ENCODE measurements around the gene BBLN. TPM values are rescaled to one million over a fixed set of nuclear protein-coding genes. Genes with fewer than 3 reads are reported as not detected.
A peak's percentile ranks its signal among the peaks of the same experiment; 100 is the strongest.
"Not testable (repeated sequence)": the region's sequence is repeated elsewhere in the genome, so short reads cannot be mapped to it uniquely, and the experiment has no call there.

Gene BBLN
- total and polyA plus RNA-seq, 5 donors from 2014 or later = 70.9 to 176 (median 117) TPM

DNA sequence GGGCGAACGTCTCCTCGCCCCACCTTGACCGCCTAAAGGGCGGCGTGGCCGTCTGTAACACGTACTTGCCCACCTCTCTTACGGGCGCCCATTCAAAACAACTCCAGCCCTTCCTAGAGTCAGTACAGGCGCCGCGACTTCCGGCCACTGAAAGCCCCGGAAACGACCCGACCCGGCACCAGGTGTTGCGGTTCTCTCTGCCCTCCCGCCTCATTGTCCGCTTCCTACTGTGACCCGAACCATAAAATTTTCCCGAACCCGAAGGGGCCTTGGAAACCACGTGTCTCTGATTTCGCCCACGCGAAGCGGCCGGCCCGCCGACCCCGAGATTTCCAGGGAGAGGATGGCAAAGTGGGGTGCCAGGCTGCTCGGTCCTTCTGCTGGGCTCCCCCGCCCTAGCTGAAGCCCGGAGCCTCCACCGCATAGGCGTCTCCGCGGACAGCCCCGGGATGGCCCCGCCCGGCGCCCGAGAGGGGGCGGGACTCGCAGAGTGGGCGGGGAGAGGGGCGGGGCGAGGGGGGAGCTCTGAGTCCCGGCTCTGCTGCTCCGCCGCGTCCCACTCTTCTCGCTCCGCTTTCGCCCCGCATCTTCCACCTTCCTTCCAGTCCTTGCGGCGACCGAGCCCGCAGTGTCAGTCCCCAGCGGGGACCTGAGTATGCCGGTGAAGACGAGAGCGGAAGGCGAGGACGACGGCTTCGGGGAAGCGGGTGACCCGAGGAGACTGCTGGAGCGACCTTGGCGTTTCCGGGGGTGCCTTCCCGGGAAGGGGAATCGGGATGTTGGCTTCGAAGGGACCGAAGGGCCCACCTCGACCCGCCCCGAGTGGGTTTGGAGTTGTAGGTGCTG is 31.9 kb upstream of the BBLN start:
- ATAC-seq (ENCODE audit: low read depth in 2 of 2) (peak; percentile 82 to 83), DNase-seq (peak; percentile 78 to 97 (median 94))
- peak overlapping the region; percentile 78 for H3K4me3 ChIP-seq (ENCODE audit: low read depth, low read length)
- peaks cover 9% of the 10 kb centered on the region for H3K36me3 ChIP-seq (ENCODE audit: control insufficient read depth, insufficient read depth, low read length)
- peak overlapping the region; percentile 99 to 100 (median 100) for H3K27ac Mint-ChIP-seq
- H3K9me3 ChIP-seq (ENCODE audit: control insufficient read depth in 2 of 2, low read length in 2 of 2) = no peaks in the 10 kb centered on the region
- peaks cover 3% of the 10 kb centered on the region for H3K36me3 Mint-ChIP-seq
- H3K27ac ChIP-seq (ENCODE audit: insufficient read depth, low read length, poor library complexity, severe bottlenecking) = peak overlapping the region; percentile 93
- H3K4me1 Mint-ChIP-seq = peaks cover 0 to 43% (median 28%) of the 10 kb centered on the region in 4 donors
- H3K27me3 Mint-ChIP-seq = peaks cover 17% of the 10 kb centered on the region
- H3K27me3 ChIP-seq (ENCODE audit: control insufficient read depth, insufficient read depth, low read length) = no peaks in the 10 kb centered on the region
- peaks cover 0 to 1% (median 0%) of the 10 kb centered on the region in 7 donors for H3K9me3 Mint-ChIP-seq
- peak overlapping the region; percentile 98 to 100 (median 99) for H3K4me3 Mint-ChIP-seq
- peaks cover 38% of the 10 kb centered on the region for H3K4me1 ChIP-seq (ENCODE audit: control insufficient read depth, insufficient read depth, low read length, poor library complexity, severe bottlenecking)

DNA sequence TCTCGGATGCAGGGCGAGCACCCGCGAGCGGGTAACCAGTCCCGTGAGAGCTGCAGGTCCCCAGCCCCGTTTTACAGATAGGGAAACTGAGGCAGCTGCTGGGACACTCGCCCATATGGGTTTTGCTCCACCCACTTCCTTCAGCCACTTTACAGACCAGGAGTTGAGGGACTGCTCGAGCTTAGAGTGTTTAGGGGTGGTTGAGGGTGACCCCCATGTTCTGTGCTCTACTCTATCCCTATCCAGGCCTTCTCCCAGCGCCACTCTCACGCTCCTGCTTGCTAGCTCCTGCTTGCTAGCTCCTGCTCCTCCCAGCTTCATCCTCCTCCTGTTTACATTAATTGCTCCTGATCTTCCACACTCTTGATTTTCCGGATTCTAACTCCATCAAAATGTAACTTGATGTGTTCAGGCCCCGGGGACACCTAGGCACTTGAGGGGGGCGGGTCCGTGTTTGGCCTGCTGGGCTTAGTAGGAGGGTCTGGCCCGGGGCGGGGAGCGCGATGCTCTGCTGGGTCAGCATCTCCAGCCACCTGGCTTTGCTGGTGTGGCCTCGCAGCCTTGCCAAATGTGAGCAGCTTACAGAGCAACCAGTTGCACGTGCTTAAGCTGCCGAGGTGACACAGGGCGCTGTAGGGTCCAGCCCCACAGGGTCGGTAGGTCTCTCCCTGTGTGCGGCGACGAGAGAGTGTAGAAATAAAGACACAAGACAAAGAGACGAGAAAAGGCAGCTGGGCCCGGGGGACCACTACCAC is 31.1 kb upstream of the BBLN start:
- Mint-ChIP-seq H3K4me3 (peak overlapping the region; percentile 98 to 100 (median 99)), H3K27ac (peak overlapping the region; percentile 5 to 100 (median 100)), H3K27me3 (peaks cover 25% of the 10 kb centered on the region), H3K36me3 (peaks cover 3% of the 10 kb centered on the region), H3K4me1 (peaks cover 0 to 44% (median 28%) of the 10 kb centered on the region in 4 donors), H3K9me3 (peaks cover 0 to 1% (median 0%) of the 10 kb centered on the region in 7 donors)
- no peak for ATAC-seq (ENCODE audit: low read depth in 2 of 2)
- no peak for DNase-seq
- Histone ChIP-seq H3K27ac (ENCODE audit: insufficient read depth, low read length, poor library complexity, severe bottlenecking) (peak overlapping the region; percentile 93), H3K27me3 (ENCODE audit: control insufficient read depth, insufficient read depth, low read length) (no peaks in the 10 kb centered on the region), H3K4me1 (ENCODE audit: control insufficient read depth, insufficient read depth, low read length, poor library complexity, severe bottlenecking) (peaks cover 38% of the 10 kb centered on the region), H3K36me3 (ENCODE audit: control insufficient read depth, insufficient read depth, low read length) (peaks cover 6% of the 10 kb centered on the region), H3K9me3 (ENCODE audit: control insufficient read depth in 2 of 2, low read length in 2 of 2) (no peaks in the 10 kb centered on the region), H3K4me3 (ENCODE audit: low read depth, low read length) (peak overlapping the region; percentile 78)

DNA sequence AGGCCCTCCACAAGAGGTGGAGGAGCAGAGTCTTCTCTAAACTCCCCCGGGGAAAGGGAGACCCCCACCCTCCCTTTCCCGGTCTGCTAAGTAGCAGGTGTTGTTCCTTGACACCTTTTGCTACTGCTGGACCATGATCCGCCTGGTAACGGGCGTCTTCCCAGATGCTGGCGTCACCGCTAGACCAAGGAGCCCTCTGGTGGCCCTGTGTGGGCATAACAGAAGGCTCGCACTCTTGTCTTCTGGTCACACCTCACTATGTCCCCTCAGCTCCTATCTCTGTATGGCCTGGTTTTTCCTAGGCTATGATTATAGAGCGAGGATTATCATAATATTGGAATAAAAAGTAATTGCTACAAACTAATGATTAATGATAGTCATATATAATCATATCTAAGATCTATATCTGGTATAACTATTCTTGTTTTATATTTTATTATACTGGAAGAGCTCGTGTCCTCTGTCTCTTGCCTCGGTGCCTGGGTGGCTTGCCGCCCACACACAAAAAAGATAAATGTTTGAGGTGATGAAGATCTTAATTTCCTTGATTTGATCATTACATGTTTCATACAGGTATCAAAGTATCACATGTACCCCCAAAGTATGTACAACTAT is 30.0 kb upstream of the BBLN start:
- Mint-ChIP-seq H3K4me1 (peaks cover 8 to 38% (median 25%) of the 10 kb centered on the region in 4 donors), H3K27ac (peak overlapping the region in 1 of 3 donors; percentile 69), H3K4me3 (peak overlapping the region; percentile 62 to 100 (median 98)), H3K27me3 (peaks cover 35% of the 10 kb centered on the region)
- H3K27me3 ChIP-seq (ENCODE audit: control insufficient read depth, insufficient read depth, low read length); H3K9me3 Mint-ChIP-seq; H3K9me3 ChIP-seq (ENCODE audit: control insufficient read depth in 2 of 2, low read length in 2 of 2); H3K27ac ChIP-seq (ENCODE audit: insufficient read depth, low read length, poor library complexity, severe bottlenecking); H3K36me3 Mint-ChIP-seq; ATAC-seq (ENCODE audit: low read depth in 2 of 2); H3K4me3 ChIP-seq (ENCODE audit: low read depth, low read length); H3K36me3 ChIP-seq (ENCODE audit: control insufficient read depth, insufficient read depth, low read length): not testable (repeated sequence)
- H3K4me1 ChIP-seq (ENCODE audit: control insufficient read depth, insufficient read depth, low read length, poor library complexity, severe bottlenecking) = peaks cover 32% of the 10 kb centered on the region
- DNase-seq = peak in 2 of 3 donors; percentile 37 to 46

DNA sequence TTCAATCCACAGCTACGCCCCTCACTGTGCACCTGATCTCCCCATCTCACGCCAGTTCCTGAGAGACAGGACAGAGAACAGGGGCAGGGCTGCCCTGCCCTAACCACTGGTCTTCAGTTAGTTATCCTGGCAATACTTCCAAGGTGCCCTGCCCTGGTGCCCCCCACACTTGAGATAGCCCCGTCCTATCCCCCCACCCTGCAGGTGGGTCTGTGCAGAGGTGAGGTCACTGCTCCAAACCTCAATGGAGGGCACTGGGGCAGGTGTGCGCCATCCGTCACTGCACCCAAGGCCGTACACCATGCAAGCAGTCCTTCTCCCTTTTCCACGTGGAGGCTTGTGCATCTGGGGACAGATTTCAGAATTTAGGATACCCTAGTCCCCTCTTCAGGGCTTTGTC is 29.4 kb upstream of the BBLN start:
- not testable (repeated sequence) for H3K36me3 Mint-ChIP-seq; H3K27ac Mint-ChIP-seq; DNase-seq; H3K4me3 ChIP-seq (ENCODE audit: low read depth, low read length); ATAC-seq (ENCODE audit: low read depth in 2 of 2); H3K27ac ChIP-seq (ENCODE audit: insufficient read depth, low read length, poor library complexity, severe bottlenecking); H3K9me3 ChIP-seq (ENCODE audit: control insufficient read depth in 2 of 2, low read length in 2 of 2); H3K27me3 ChIP-seq (ENCODE audit: control insufficient read depth, insufficient read depth, low read length); H3K9me3 Mint-ChIP-seq; H3K36me3 ChIP-seq (ENCODE audit: control insufficient read depth, insufficient read depth, low read length)
- H3K4me1 ChIP-seq (ENCODE audit: control insufficient read depth, insufficient read depth, low read length, poor library complexity, severe bottlenecking) = peaks cover 27% of the 10 kb centered on the region
- peaks cover 8 to 33% (median 22%) of the 10 kb centered on the region in 4 donors for H3K4me1 Mint-ChIP-seq
- peak overlapping the region in 1 of 4 donors; percentile 100 for H3K4me3 Mint-ChIP-seq
- peaks cover 35% of the 10 kb centered on the region for H3K27me3 Mint-ChIP-seq

DNA sequence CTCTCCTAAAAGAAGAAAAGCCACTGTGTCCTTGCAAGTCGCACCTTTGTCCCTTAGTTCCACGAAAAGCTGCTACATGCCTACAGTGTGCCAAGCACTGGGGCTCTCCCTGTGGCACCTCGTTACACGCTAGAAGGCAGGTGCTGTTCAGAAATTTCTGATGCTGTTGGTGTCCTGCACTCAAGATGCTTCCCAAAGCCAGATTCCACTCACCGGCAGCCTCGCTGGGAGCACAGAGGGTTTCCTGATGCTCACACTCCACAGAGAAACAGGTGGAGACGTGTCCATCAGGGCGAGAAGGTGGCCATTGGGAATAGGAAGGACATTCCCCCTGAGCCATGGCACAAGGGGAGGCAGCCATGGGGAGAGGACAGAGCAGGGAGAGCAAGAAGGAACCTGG is 28.7 kb upstream of the BBLN start:
- H3K27me3 Mint-ChIP-seq = peaks cover 41% of the 10 kb centered on the region
- not testable (repeated sequence) for H3K36me3 ChIP-seq (ENCODE audit: control insufficient read depth, insufficient read depth, low read length); H3K36me3 Mint-ChIP-seq; H3K27ac Mint-ChIP-seq; H3K9me3 Mint-ChIP-seq; H3K27ac ChIP-seq (ENCODE audit: insufficient read depth, low read length, poor library complexity, severe bottlenecking); H3K9me3 ChIP-seq (ENCODE audit: control insufficient read depth in 2 of 2, low read length in 2 of 2); H3K4me3 ChIP-seq (ENCODE audit: low read depth, low read length); ATAC-seq (ENCODE audit: low read depth in 2 of 2); DNase-seq; H3K27me3 ChIP-seq (ENCODE audit: control insufficient read depth, insufficient read depth, low read length)
- peaks cover 20% of the 10 kb centered on the region for H3K4me1 ChIP-seq (ENCODE audit: control insufficient read depth, insufficient read depth, low read length, poor library complexity, severe bottlenecking)
- peak overlapping the region in 2 of 4 donors; percentile 21 to 100 for H3K4me3 Mint-ChIP-seq
- peaks cover 7 to 26% (median 16%) of the 10 kb centered on the region in 4 donors for H3K4me1 Mint-ChIP-seq

DNA sequence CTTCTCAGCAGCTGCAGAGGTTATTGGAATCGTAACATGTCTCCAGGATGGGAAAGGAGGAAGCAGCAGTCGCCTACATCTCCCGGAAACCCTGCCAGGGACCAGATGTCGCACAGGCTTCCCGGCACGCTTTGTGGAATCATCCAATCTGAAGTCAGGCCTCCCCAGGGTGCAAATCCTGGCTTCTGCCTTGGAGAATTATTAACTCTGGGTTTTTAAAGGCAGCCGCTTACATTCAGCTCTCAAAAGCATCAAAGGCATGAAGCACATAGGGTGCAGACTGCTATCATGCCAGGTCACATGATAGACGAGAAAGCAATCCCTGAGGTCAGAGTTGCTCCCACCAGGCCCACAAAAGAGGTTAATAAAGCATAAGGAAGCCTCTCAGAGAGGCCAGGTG is 27.9 kb upstream of the BBLN start:
- not testable (repeated sequence) for ATAC-seq (ENCODE audit: low read depth in 2 of 2); H3K4me3 ChIP-seq (ENCODE audit: low read depth, low read length); H3K27me3 ChIP-seq (ENCODE audit: control insufficient read depth, insufficient read depth, low read length); H3K27ac ChIP-seq (ENCODE audit: insufficient read depth, low read length, poor library complexity, severe bottlenecking); H3K36me3 Mint-ChIP-seq; H3K9me3 ChIP-seq (ENCODE audit: control insufficient read depth in 2 of 2, low read length in 2 of 2); H3K9me3 Mint-ChIP-seq; H3K36me3 ChIP-seq (ENCODE audit: control insufficient read depth, insufficient read depth, low read length); H3K4me3 Mint-ChIP-seq; H3K27ac Mint-ChIP-seq; DNase-seq
- H3K4me1 ChIP-seq (ENCODE audit: control insufficient read depth, insufficient read depth, low read length, poor library complexity, severe bottlenecking) = peaks cover 12% of the 10 kb centered on the region
- H3K4me1 Mint-ChIP-seq = peaks cover 7 to 25% (median 14%) of the 10 kb centered on the region in 4 donors
- peaks cover 45% of the 10 kb centered on the region for H3K27me3 Mint-ChIP-seq

DNA sequence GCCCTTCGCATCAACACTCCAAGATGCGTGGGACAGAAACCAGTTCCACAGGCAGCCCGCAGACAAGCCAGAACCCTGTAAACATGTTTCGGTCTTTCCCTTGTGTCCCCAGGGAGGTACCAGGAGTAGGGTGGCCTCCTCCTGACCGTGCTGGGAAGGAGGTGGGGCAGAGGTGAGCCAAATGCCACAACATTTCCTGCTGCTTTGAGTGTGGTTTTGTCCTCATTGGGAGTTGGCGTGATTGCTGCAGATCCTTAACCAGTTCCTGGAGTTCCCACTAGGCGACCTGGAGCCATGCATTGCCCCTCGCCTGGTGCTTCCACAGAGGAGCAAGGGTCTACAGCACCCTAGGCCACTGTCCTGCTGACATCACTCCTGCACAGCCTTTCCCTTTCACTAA is 24.5 kb upstream of the BBLN start:
- DNase-seq; H3K9me3 ChIP-seq (ENCODE audit: control insufficient read depth in 2 of 2, low read length in 2 of 2); H3K27ac ChIP-seq (ENCODE audit: insufficient read depth, low read length, poor library complexity, severe bottlenecking); H3K4me3 Mint-ChIP-seq; H3K36me3 Mint-ChIP-seq; H3K27me3 ChIP-seq (ENCODE audit: control insufficient read depth, insufficient read depth, low read length); H3K4me1 Mint-ChIP-seq; H3K4me3 ChIP-seq (ENCODE audit: low read depth, low read length); ATAC-seq (ENCODE audit: low read depth in 2 of 2); H3K9me3 Mint-ChIP-seq; H3K36me3 ChIP-seq (ENCODE audit: control insufficient read depth, insufficient read depth, low read length); H3K4me1 ChIP-seq (ENCODE audit: control insufficient read depth, insufficient read depth, low read length, poor library complexity, severe bottlenecking): not testable (repeated sequence)
- H3K27ac Mint-ChIP-seq = peak overlapping the region in 1 of 3 donors; percentile 78
- peaks cover 41% of the 10 kb centered on the region for H3K27me3 Mint-ChIP-seq
